SK-N-SH (cell line): ENCODE measurements around the gene MACROD2. TPM values are rescaled to one million over a fixed set of nuclear protein-coding genes. Genes with fewer than 3 reads are reported as not detected.

Experiments
- CTCF ChIA-PET: fragments of 300-600, 350-600 bp; formaldehyde crosslinking; extraction: SDS; loops from one replicate; lab custom pipeline; 2021; lab: Yijun Ruan, JAX
- POLR2A ChIA-PET: fragments of 350-600 bp; sonication (Branson Sonifier 250); formaldehyde crosslinking; extraction: SDS; loops from one replicate; lab custom pipeline; 2020; ENCODE audit warnings: antibody characterized with exemption, inconsistent platforms; lab: Yijun Ruan, JAX
- DNase-seq: peaks from one replicate; pipeline ENCODE4 v3.0.0; 2012
- H2AFZ ChIP-seq: fragments of 200-600 bp; sonication (generic); 2 replicates; pipeline ENCODE4 v1.8.1; 2016; ENCODE audit warnings: antibody characterized with exemption, mild to moderate bottlenecking, low read depth
- H3F3A ChIP-seq: fragments of 200-600 bp; sonication (generic); replicated peaks from 2 replicates; pipeline ENCODE3; 2016; ENCODE audit warnings: antibody characterized with exemption, mild to moderate bottlenecking; ENCODE audit not compliant: insufficient read depth
- H3K27ac ChIP-seq, 2 experiments: fragments of 200-500 bp in 1 of 2; fragments of 200-600 bp in 1 of 2; sonication (Bioruptor generic) in 1 of 2; sonication (generic), shearing (Covaris generic) in 1 of 2; 2 replicates each; pipeline versions ENCODE4 v1.5.1 to v1.6.1; 2014 to 2016; ENCODE audit warnings: low read depth in 2 of 2, inconsistent platforms in 1 of 2, low read length in 1 of 2, mild to moderate bottlenecking in 1 of 2, mixed read lengths in 1 of 2
- H3K27me3 ChIP-seq: fragments of 200-600 bp; sonication (generic), shearing (Covaris generic); 2 replicates; pipeline ENCODE4 v1.6.1; 2016; ENCODE audit warnings: mixed run types; ENCODE audit not compliant: insufficient read depth
- H3K36me3 ChIP-seq, 2 experiments: fragments of 200-500 bp in 1 of 2; fragments of 200-600 bp in 1 of 2; sonication (Bioruptor generic) in 1 of 2; sonication (generic) in 1 of 2; replicated peaks in 1 of 2; 2 replicates each; pipeline versions ENCODE3 to v1.5.1; 2014 to 2016; ENCODE audit warnings: low read length in 1 of 2, mild to moderate bottlenecking in 1 of 2; ENCODE audit not compliant: insufficient read depth in 2 of 2, control insufficient read depth in 1 of 2
- H3K4me1 ChIP-seq, 2 experiments: fragments of 200-500 bp in 1 of 2; fragments of 200-600 bp in 1 of 2; sonication (Bioruptor generic) in 1 of 2; sonication (generic), shearing (Covaris generic) in 1 of 2; 2 replicates each; pipeline versions ENCODE4 v1.5.1 to v1.6.1; 2014 to 2016; ENCODE audit warnings: low read depth in 1 of 2, low read length in 1 of 2, mixed run types in 1 of 2; ENCODE audit not compliant: insufficient read depth in 2 of 2, control insufficient read depth in 1 of 2
- H3K4me2 ChIP-seq: fragments of 200-600 bp; sonication (generic), shearing (Covaris generic); 2 replicates; pipeline ENCODE4 v1.6.1; 2017; ENCODE audit warnings: mixed run types
- H3K4me3 ChIP-seq, 2 experiments: fragments of 200-500 bp in 1 of 2; fragments of 200-600 bp in 1 of 2; sonication (Bioruptor generic) in 1 of 2; sonication (generic), shearing (Covaris generic) in 1 of 2; 2 replicates each; pipeline versions ENCODE4 v1.5.1 to v1.8.1; 2014 to 2016; ENCODE audit warnings: low read depth in 2 of 2, inconsistent platforms in 1 of 2, low read length in 1 of 2, mild to moderate bottlenecking in 1 of 2, mixed read lengths in 1 of 2, moderate library complexity in 1 of 2
- H3K79me2 ChIP-seq: fragments of 200-600 bp; sonication (generic); 2 replicates; pipeline ENCODE4 v1.8.1; 2017; ENCODE audit warnings: mild to moderate bottlenecking; ENCODE audit not compliant: insufficient read depth
- H3K9ac ChIP-seq: fragments of 200-600 bp; sonication (generic); 2 replicates; pipeline ENCODE4 v1.6.1; 2017; ENCODE audit warnings: mixed run types
- H3K9me2 ChIP-seq: fragments of 200-600 bp; sonication (generic); 2 replicates; pipeline ENCODE4 v1.6.1; 2017; ENCODE audit warnings: mixed run types
- H3K9me3 ChIP-seq: fragments of 200-600 bp; sonication (generic); 2 replicates; pipeline ENCODE4 v1.6.1; 2017; ENCODE audit warnings: mixed run types, mild to moderate bottlenecking, moderate library complexity
- H4K20me1 ChIP-seq: fragments of 200-600 bp; sonication (generic); 2 replicates; pipeline ENCODE4 v1.6.1; 2017; ENCODE audit warnings: mild to moderate bottlenecking, mixed run types; ENCODE audit not compliant: insufficient read depth
- CTCF ChIP-seq: fragments of 200-600 bp; sonication (generic); IDR thresholded peaks from 2 replicates; pipeline ENCODE4 v1.6.1; 2017; ENCODE audit warnings: antibody characterized with exemption, mild to moderate bottlenecking, moderate library complexity
- FOXJ3 ChIP-seq: sonication (generic); formaldehyde crosslinking; IDR thresholded peaks from 2 replicates; pipeline ENCODE4 v1.5.1; 2020; ENCODE audit warnings: mild to moderate bottlenecking, missing genetic modification reagents
- GABPA ChIP-seq: IDR thresholded peaks from 2 replicates; pipeline ENCODE4 v1.4.0; 2012; ENCODE audit warnings: low read depth, mild to moderate bottlenecking
- GATA2 ChIP-seq: sonication (generic); formaldehyde crosslinking; IDR thresholded peaks from 2 replicates; pipeline ENCODE4 v1.5.0; 2020; ENCODE audit warnings: mild to moderate bottlenecking, missing genetic modification reagents
- MEF2A ChIP-seq: IDR thresholded peaks from 2 replicates; pipeline ENCODE4 v1.4.0; 2012; ENCODE audit warnings: low read depth, borderline replicate concordance
- MXI1 ChIP-seq: IDR thresholded peaks from 2 replicates; pipeline ENCODE4 v1.6.1; 2012; ENCODE audit warnings: mild to moderate bottlenecking, low read depth, low read length, improper control_type of control experiment
- NRF1 ChIP-seq: IDR thresholded peaks from 2 replicates; pipeline ENCODE4 v1.6.1; 2012; ENCODE audit warnings: low read depth, mild to moderate bottlenecking, low read length
- PBX3 ChIP-seq: IDR thresholded peaks from 2 replicates; pipeline ENCODE4; 2012
- POLR2AphosphoS5 ChIP-seq: IDR thresholded peaks from 2 replicates; pipeline ENCODE4 v1.6.1; 2012; ENCODE audit warnings: low read depth, low read length
- RAD21 ChIP-seq: IDR thresholded peaks from 2 replicates; pipeline ENCODE4 v1.6.1; 2012; ENCODE audit warnings: mild to moderate bottlenecking, low read length
- TCF12 ChIP-seq: IDR thresholded peaks from 2 replicates; pipeline ENCODE4 v1.4.0; 2012
- USF2 ChIP-seq: fragments of 150-350 bp; IDR thresholded peaks from 2 replicates; pipeline ENCODE4 v1.6.1; 2017; ENCODE audit warnings: antibody characterized with exemption, low read length, low read depth, borderline replicate concordance
- YY1 ChIP-seq: IDR thresholded peaks from 2 replicates; pipeline ENCODE4 v1.4.0; 2012; ENCODE audit warnings: low read depth, mild to moderate bottlenecking
- ZBTB33 ChIP-seq: IDR thresholded peaks from 2 replicates; pipeline ENCODE4 v1.4.0; 2012; ENCODE audit warnings: low read depth, borderline replicate concordance
- WGBS: methylation state at CpG from one replicate; pipeline ENCODE4 v1.1.6; 2017; ENCODE audit warnings: low lambda C conversion rate; 5-methylcytosine and 5-hydroxymethylcytosine counted together
- polyA plus RNA-seq, 3 experiments: library from polyadenylated mRNA; depleted of rRNA; stranded (reverse); fragments of >200 nt; gene quantifications; 2 replicates each; pipeline ENCODE4 v1.2.3, GENCODE V29; 2012

MACROD2 gene
- polyA plus RNA-seq, 1 of the 3 experiments (the other 2 are of a cell fraction) = 0.33 TPM

DNA sequence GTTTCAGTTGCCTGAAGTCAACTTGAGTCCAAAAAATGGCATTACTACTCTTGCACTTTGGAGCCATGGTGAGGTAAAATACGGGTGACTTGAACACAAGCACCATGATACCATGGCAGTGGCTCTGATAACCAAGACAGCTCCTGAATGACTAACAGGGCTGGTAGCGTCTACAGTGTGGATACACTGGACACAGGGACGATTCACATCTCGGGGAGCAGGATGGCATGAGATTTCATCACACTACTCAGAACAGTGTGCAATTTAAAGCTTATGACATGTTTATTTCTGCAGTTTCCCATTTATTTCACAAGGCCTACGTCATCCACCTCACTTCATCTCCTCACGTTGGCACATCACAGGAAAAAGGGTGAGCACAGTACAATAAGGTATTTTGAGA lies 1627.1 kb downstream of the MACROD2 start:
- no peaks in the 10 kb centered on the region for H3K9me3 ChIP-seq
- WGBS = 37% methylated on average over 6 of the region's 6 CpGs

More for the DNA sequence above, 1627.1 kb downstream of the MACROD2 start:
- TF ChIP-seq USF2 = no peak
- no peak for TF ChIP-seq NRF1
- TF ChIP-seq MXI1 = no peak
- TF ChIP-seq FOXJ3 = no peak
- no peak for TF ChIP-seq GATA2 (CRISPR knock-in tag)
- TF ChIP-seq GABPA = no peak
- TF ChIP-seq CTCF = no peak
- no peak for TF ChIP-seq RAD21
- TF ChIP-seq MEF2A = no peak
- TF ChIP-seq TCF12 = no peak
- TF ChIP-seq ZBTB33 = no peak
- no peak for TF ChIP-seq YY1
- TF ChIP-seq PBX3 = no peak
- no peak for TF ChIP-seq POLR2AphosphoS5
- H3K27me3 ChIP-seq = no peaks in the 10 kb centered on the region
- no peaks in the 10 kb centered on the region for H3K9me2 ChIP-seq
- H3K9ac ChIP-seq = no peak overlapping the region
- no peak overlapping the region for H2AFZ ChIP-seq
- POLR2A ChIA-PET = no interaction called here
- no peaks in the 10 kb centered on the region for H4K20me1 ChIP-seq
- H3K4me1 ChIP-seq = no peaks in the 10 kb centered on the region
- CTCF ChIA-PET = no interaction called here
- H3K4me2 ChIP-seq = no peak overlapping the region
- H3K36me3 ChIP-seq = no peaks in the 10 kb centered on the region
- H3F3A ChIP-seq = no peaks in the 10 kb centered on the region
- no peak for DNase-seq
- no peaks in the 10 kb centered on the region for H3K79me2 ChIP-seq
- no peak overlapping the region for H3K27ac ChIP-seq
- H3K4me3 ChIP-seq = no peak overlapping the region
